ENCODE data around the gene NOXO1.

The NOXO1 gene

GRCh38 chr16:2009791-2010510 lies 28.7 kb upstream of the NOXO1 start, which contains the start of gene ZNF598:
ZNF598 (minus strand) TSS chr16:2009821.
- DNase-seq: peak; percentile 90

- no peak for DNase-seq
Observed at GRCh38 chr16:2009164-2009711, 28.0 kb upstream of the NOXO1 start.

- no peak for DNase-seq
Observed at GRCh38 chr16:2008631-2009163, 27.4 kb upstream of the NOXO1 start.

GRCh38 chr16:2008009-2008526 lies 26.8 kb upstream of the NOXO1 start:
- no peak for DNase-seq

- no peak for DNase-seq
Observed at GRCh38 chr16:2007081-2007836, 26.0 kb upstream of the NOXO1 start.

GRCh38 chr16:2006317-2006716 lies 25.0 kb upstream of the NOXO1 start:
- DNase-seq: no peak

GRCh38 chr16:2005646-2006045 lies 24.4 kb upstream of the NOXO1 start:
- no peak for DNase-seq

GRCh38 chr16:2004795-2005517 lies 23.7 kb upstream of the NOXO1 start:
- no peak for DNase-seq

- peak; percentile 95 for DNase-seq
Observed at GRCh38 chr16:2003827-2004641, 22.8 kb upstream of the NOXO1 start.

GRCh38 chr16:2003231-2003826 lies 22.1 kb upstream of the NOXO1 start:
- no peak for DNase-seq

- DNase-seq: no peak
Observed at GRCh38 chr16:2002406-2003230, 21.3 kb upstream of the NOXO1 start.

- no peak for DNase-seq
Observed at GRCh38 chr16:2001456-2002355, 20.4 kb upstream of the NOXO1 start.

- DNase-seq: no peak
Observed at GRCh38 chr16:2001035-2001434, 19.8 kb upstream of the NOXO1 start.

GRCh38 chr16:1999866-2000514 lies 18.7 kb upstream of the NOXO1 start:
- DNase-seq: no peak

- no peak for DNase-seq
Observed at GRCh38 chr16:1998852-1999801, 17.9 kb upstream of the NOXO1 start.

- DNase-seq: no peak
Observed at GRCh38 chr16:1998360-1998835, 17.1 kb upstream of the NOXO1 start.

Measured in COR-L47 (cell line).